HK-2 (cell line): Measurements from ENCODE around the gene CYTIP.
"Not testable (repeated sequence)": the region's sequence is repeated elsewhere in the genome, so short reads cannot be mapped to it uniquely, and the experiment has no call there.

Source experiments
- DNase-seq: peaks from one replicate; pipeline ENCODE4 v3.0.0-alpha.2; 2018; ENCODE audit not compliant: unreplicated experiment

The CYTIP gene

DNA sequence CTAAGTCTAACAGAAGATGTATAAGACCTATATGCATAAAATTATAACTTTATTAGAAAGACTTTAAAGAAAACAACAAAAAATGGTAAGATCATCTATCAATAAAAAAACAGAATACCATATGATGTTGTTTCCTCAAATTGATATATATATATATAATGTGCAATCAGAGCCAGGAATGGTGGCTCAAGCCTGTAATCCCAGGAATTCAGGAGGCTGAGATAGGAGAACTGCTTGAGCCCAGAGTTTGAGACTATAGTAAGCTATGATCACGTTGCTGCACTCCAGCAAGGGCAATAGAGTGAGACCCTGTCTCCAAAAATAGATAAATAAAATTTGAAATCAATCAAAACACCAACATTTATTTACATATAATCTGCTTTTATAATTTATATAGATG, 19.5 kb downstream of the CYTIP start:
- no peak for DNase-seq

DNA sequence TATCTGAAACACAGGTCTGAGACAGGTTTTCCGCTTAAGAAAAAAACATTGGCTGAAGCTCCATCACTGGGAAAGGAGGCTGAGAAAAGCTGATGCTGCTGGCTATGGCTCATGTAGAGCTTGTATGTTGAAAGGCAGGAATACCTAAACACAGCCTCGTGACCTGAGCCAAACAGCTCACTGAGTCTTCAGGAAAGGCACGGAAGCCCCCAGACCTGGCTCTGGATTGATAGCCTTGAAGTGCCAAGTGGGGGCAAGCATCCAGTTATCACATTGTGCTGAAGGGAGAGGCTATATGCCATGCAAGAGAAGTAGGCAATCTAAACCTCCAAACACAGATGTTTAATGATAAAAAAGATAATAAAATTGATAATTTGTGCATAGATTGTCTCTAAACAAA, 21.9 kb downstream of the CYTIP start:
- no peak for DNase-seq

- no peak for DNase-seq
Measured at GRCh38 chr2:157421331-157421944, 22.5 kb downstream of the CYTIP start.

DNA sequence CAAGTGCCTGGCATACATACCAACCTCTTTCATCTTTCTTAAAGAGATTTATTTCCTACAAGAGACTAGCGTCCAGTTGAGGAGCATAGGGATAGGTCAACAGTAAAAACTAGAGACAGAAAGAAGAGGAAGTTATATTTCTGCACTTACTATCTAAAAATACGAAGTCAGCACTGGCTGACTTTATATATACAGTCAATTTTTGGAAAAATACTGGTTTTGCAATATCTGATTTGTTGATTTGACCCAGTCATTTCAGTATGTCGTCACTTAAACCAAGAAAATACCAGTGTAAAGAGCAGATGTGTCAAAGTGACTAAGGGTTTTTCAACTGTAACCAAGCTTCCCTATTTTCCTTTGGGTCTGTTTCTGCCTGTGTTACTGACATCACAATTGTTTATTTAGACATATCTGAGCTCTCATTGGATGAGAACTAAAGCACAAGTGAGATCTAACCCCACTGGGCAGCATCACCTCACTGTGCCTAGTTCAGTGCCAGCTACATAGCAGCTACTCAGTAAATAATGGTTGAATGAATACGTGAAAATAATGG, 23.0 kb downstream of the CYTIP start:
- DNase-seq = no peak

GRCh38 chr2:157419031-157419575, 24.8 kb downstream of the CYTIP start:
- no peak for DNase-seq

DNA sequence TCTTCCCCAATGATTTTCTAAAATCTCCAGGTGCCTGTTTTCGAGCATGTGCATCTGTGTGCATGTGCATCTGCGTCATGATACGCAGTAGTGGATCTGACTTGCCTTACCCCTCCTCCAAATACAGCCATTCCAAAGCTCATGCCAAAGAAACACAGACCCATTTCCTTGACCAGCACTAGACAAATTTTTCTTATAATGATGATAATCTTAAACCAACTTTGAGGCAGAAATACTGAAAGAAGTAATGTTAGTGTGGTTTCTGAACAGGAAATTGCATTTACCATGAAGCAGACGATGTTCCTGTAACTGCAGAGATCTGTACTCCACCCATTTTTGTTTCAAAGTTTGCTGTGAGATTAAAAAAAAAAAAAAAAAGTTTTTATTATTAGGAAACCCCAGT, 25.6 kb downstream of the CYTIP start:
- DNase-seq = no peak

GRCh38 chr2:157415591-157416101, 28.2 kb downstream of the CYTIP start:
- no peak for DNase-seq

GRCh38 chr2:157414050-157414449, 29.8 kb downstream of the CYTIP start:
- no peak for DNase-seq

DNA sequence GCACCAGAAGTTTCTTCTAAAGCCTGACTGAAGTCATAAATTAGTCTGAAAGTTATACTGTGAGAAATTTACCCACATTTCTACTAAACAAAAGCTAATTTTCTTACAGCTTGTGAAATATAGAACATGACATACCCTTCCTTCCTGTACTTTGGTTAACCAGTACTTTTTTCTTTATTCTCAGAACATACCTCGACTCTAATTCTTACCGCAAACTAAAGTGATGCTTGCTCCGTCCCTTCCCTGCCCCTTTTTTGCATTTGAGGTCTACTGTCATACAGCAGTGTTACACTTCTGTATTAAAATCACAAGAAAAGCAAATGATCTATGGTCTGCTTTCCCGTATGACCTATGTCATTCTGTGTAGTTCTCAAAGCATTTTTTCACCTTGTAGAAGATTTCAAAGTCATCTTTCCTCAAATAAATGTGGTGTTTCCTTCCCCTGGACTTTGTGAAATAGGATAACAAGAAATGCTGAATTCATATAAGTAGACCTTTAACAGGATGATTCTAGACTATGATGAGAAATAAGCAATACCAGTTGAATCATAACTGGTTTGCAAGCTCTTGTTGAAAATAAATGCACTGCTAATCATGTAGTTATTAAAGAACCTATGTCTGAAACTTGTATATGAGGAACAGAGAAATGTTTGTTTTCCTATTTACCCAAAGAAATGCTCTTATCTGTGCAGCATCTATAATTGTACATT, 30.4 kb downstream of the CYTIP start:
- no peak for DNase-seq

- DNase-seq = no peak
Measured at GRCh38 chr2:157411624-157412336, 32.1 kb downstream of the CYTIP start.

GRCh38 chr2:157405398-157405797, 38.5 kb downstream of the CYTIP start:
- not testable (repeated sequence) for DNase-seq

DNA sequence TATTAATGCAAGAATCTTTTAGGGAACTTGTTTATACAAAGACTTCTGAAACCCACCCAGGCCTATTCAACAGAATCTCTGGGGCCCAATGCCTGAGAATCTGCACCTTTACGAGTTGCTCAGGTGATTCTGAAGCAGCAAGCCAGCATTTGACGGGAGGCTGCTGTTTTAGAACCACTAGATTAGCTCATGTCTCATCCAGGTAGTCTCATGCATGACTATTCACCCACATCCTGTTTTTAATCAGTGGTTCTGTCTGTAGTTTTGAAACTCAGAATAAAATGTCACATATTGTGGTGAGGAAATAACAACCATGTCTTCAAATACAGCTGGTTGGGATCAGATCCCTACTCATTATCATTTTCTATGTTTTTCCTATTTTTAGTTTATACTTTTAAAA, 39.5 kb downstream of the CYTIP start:
- peak; percentile 0 for DNase-seq

- DNase-seq = not testable (repeated sequence)
Measured at GRCh38 chr2:157402801-157403485, 40.9 kb downstream of the CYTIP start.

DNA sequence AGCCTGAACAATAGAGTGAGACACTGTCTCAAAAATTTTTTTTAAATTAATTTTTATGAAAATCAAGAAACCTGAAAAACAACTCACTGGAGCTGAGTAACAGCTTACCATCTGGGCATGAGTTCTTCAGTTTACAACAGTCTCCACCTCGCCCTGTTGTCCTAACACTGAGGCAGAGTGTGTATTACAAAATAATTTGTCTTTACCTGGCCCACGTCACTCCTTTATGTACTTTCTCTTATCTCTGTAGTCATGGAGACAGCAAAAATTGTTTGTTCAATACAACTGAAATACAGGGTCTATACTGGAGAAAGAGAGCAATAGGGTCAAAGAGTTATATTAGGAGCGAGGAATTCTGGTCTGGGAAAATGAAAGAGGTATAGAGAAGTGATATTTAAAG, 48.1 kb downstream of the CYTIP start:
- no peak for DNase-seq

- DNase-seq = no peak
Measured at GRCh38 chr2:157394928-157395327, 49.0 kb downstream of the CYTIP start.

- DNase-seq = no peak
Measured at GRCh38 chr2:157393348-157393747, 50.5 kb downstream of the CYTIP start.

DNA sequence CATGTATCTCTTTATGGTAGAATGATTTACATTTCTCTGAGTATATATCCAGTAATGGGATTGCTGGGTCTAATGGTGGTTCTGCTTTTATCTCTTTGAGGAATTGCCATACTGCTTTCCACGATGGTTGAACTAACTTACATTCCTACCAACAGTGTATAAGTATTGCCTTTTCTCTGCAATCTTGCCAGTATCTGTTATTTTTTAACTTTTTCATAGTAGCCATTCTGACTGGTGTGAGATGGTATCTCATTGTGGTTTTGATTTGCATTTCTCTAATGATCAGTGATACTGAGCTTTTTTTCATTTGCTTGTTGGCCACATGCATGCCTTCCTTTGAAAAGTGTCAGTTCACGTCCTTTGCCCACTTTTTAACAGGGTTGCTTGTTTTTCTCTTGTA, 55.1 kb downstream of the CYTIP start:
- no peak for DNase-seq

DNA sequence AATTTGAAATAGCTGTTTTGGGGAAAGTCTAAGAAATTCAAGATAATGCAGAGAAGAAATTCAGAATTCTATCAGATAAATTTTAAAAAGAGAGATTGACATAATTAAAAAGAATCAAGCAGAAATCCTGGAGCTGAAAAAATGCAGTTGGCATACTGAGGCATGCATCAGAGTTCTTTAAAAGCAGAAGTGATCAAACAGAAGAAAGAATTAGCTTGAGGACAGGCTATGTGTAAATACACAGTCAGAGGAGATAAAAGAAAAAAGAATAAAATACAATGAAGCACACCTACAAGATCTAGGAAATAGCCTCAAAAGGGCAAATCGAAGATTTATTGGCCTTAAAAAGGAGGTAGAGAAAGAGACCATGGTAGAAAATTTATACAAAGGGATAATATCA, 57.1 kb downstream of the CYTIP start:
- no peak for DNase-seq

- DNase-seq = no peak
Measured at GRCh38 chr2:157386247-157386646, 57.6 kb downstream of the CYTIP start.

DNA sequence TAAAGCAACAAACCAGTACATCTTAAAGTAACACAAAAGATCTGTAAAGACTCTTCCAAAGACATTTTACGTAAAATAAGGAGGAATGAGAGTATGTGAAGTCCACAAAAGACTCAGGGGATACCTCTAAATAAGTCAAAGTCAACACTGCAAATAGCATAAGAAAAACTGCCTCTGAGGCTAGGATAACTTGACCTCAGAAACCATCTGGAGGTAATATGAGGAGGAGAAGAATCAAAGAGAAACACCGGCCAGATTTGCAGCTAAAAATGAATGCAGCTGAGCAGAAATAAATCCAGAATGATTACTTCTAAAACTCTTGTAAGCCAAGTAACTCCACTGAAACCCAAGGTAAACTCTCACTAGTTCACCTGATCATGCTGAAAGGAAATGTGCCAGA, 66.0 kb downstream of the CYTIP start:
- no peak for DNase-seq

DNA sequence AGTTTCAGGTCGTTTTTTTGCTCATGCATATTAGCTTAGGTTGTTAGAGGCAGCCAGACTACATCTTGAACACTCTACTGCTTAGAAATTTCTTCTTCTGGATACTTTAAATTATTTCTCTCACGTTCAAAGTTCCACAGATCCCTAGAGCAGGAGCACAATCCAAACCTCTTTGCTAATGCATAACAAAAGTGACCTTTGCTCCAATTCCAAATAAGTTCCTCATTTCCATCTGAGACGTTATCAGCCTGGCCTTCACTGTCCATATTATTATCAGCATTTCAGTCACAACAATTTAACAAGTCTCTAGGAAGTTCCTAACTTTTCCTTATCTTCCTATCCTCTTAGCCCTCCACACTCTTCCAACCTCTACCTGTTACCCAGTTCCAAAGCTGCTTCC, 67.8 kb downstream of the CYTIP start:
- DNase-seq = no peak

- DNase-seq = no peak
Measured at GRCh38 chr2:157375384-157375783, 68.5 kb downstream of the CYTIP start.
